IMR-90 (cell line): ENCODE data around the gene EXOC4. TPM values are rescaled to one million over a fixed set of nuclear protein-coding genes. Genes with fewer than 3 reads are reported as not detected.
A peak's percentile ranks its signal among the peaks of the same experiment; 100 is the strongest.

ENCODE experiments used
- ATAC-seq: fragments of 200-7000 bp; cut with Tn5 transposase; 2 replicates; pipeline ENCODE4 v1.9.1; 2020; ENCODE audit warnings: low read depth, mild to moderate bottlenecking, moderate library complexity
- BruUV-seq: library from RNA; stranded (reverse); fragments of 400-500 nt; replicated peaks from 2 replicates; lab custom pipeline; 2021; lab: Mats Ljungman, UMichigan
- CTCF ChIA-PET: fragments of 300-600 bp; formaldehyde crosslinking; extraction: SDS; loops from one replicate; lab custom pipeline; 2021; ENCODE audit warnings: antibody characterized with exemption; lab: Yijun Ruan, JAX
- POLR2A ChIA-PET: fragments of 300-600 bp; sonication (Branson Sonifier 250); formaldehyde crosslinking; loops from one replicate; lab custom pipeline; 2022; ENCODE audit warnings: antibody characterized with exemption; ENCODE audit not compliant: unreplicated experiment; lab: Charles Lee
- DNase-seq: peaks from one replicate; pipeline ENCODE4 v3.0.0; 2013
- H2AFZ ChIP-seq: replicated peaks from 2 replicates; pipeline ENCODE3; 2013; ENCODE audit warnings: low read length, mild to moderate bottlenecking; ENCODE audit not compliant: poor library complexity
- H2AK5ac ChIP-seq: 2 replicates; pipeline ENCODE4 v1.6.1; 2013; ENCODE audit warnings: low read depth, low read length, inconsistent platforms
- H2AK9ac ChIP-seq: replicated peaks from 2 replicates; pipeline ENCODE3; 2013; ENCODE audit warnings: mild to moderate bottlenecking, low read depth, low read length, moderate library complexity; ENCODE audit not compliant: poor library complexity
- H2BK120ac ChIP-seq: 2 replicates; pipeline ENCODE4 v1.6.1; 2013; ENCODE audit warnings: low read depth, low read length, inconsistent platforms
- H2BK15ac ChIP-seq: 3 replicates; pipeline ENCODE4 v1.6.1; 2013; ENCODE audit warnings: low read depth, low read length, inconsistent platforms
- H2BK20ac ChIP-seq: 2 replicates; pipeline ENCODE4 v1.6.1; 2013; ENCODE audit warnings: low read depth, mild to moderate bottlenecking, inconsistent platforms, low read length, moderate library complexity
- H2BK5ac ChIP-seq: 2 replicates; pipeline ENCODE4 v1.6.1; 2013; ENCODE audit warnings: mild to moderate bottlenecking, low read depth, low read length, inconsistent platforms; ENCODE audit not compliant: poor library complexity, severe bottlenecking
- H3K14ac ChIP-seq: replicated peaks from 2 replicates; pipeline ENCODE4 v1.6.1; 2013; ENCODE audit warnings: low read depth, low read length, inconsistent platforms
- H3K18ac ChIP-seq: 2 replicates; pipeline ENCODE4 v1.6.1; 2013; ENCODE audit warnings: low read depth, low read length, control low read depth
- H3K23ac ChIP-seq: 2 replicates; pipeline ENCODE4 v1.6.1; 2013; ENCODE audit warnings: low read depth, low read length, inconsistent platforms
- H3K27ac ChIP-seq: 2 replicates; pipeline ENCODE4 v1.5.1; 2013; ENCODE audit warnings: mild to moderate bottlenecking, control low read depth, low read length; ENCODE audit not compliant: insufficient read depth
- H3K27me3 ChIP-seq: 2 replicates; pipeline ENCODE4 v1.6.1; 2013; ENCODE audit warnings: low read length; ENCODE audit not compliant: control insufficient read depth, insufficient read depth
- H3K36me3 ChIP-seq: 2 replicates; pipeline ENCODE4 v1.6.1; 2013; ENCODE audit warnings: low read length, mixed read lengths; ENCODE audit not compliant: control insufficient read depth, insufficient read depth
- H3K4ac ChIP-seq: 2 replicates; pipeline ENCODE4 v1.6.1; 2013; ENCODE audit warnings: low read depth, low read length, inconsistent platforms
- H3K4me1 ChIP-seq: 2 replicates; pipeline ENCODE4 v1.6.1; 2013; ENCODE audit warnings: low read length, mixed read lengths; ENCODE audit not compliant: control insufficient read depth, insufficient read depth
- H3K4me2 ChIP-seq: 2 replicates; pipeline ENCODE4 v1.6.1; 2013; ENCODE audit warnings: low read depth, mild to moderate bottlenecking, control low read depth, low read length, moderate library complexity
- H3K4me3 ChIP-seq: 2 replicates; pipeline ENCODE4 v1.5.1; 2013; ENCODE audit warnings: low read depth, mild to moderate bottlenecking, control low read depth, low read length, moderate library complexity; ENCODE audit not compliant: insufficient read depth
- H3K56ac ChIP-seq: 2 replicates; pipeline ENCODE4 v1.6.1; 2013; ENCODE audit warnings: low read length, inconsistent platforms; ENCODE audit not compliant: insufficient read depth; ENCODE audit errors: extremely low read depth
- H3K79me1 ChIP-seq, 2 experiments: 2 replicates each; pipeline ENCODE4 v1.6.1; 2013; ENCODE audit warnings: low read length in 2 of 2, inconsistent platforms in 1 of 2, low read depth in 1 of 2
- H3K9ac ChIP-seq: 2 replicates; pipeline ENCODE4 v1.6.1; 2013; ENCODE audit warnings: low read depth, low read length, control low read depth
- H3K9me1 ChIP-seq: 2 replicates; pipeline ENCODE4 v1.6.1; 2013; ENCODE audit warnings: low read length, inconsistent platforms; ENCODE audit not compliant: insufficient read depth
- H3K9me3 ChIP-seq: 2 replicates; pipeline ENCODE4 v1.6.1; 2013; ENCODE audit warnings: low read length; ENCODE audit not compliant: control insufficient read depth, insufficient read depth
- H4K20me1 ChIP-seq: 2 replicates; pipeline ENCODE4 v1.6.1; 2013; ENCODE audit warnings: low read length, inconsistent platforms; ENCODE audit not compliant: insufficient read depth
- H4K5ac ChIP-seq: 2 replicates; pipeline ENCODE4 v1.6.1; 2013; ENCODE audit warnings: mild to moderate bottlenecking, low read depth, low read length, control low read depth
- H4K8ac ChIP-seq, 2 experiments: 2 replicates each; pipeline ENCODE4 v1.6.1; 2013; ENCODE audit warnings: low read depth in 2 of 2, low read length in 2 of 2, control low read depth in 1 of 2, inconsistent platforms in 1 of 2
- H4K91ac ChIP-seq: 2 replicates; pipeline ENCODE4 v1.6.1; 2013; ENCODE audit warnings: low read depth, low read length, inconsistent platforms; ENCODE audit not compliant: insufficient read depth
- CHD1 ChIP-seq: IDR thresholded peaks from 2 replicates; pipeline ENCODE4 v1.6.1; 2012; ENCODE audit warnings: low read depth, low read length, improper control_type of control experiment
- CTCF ChIP-seq: conservative IDR thresholded peaks from 2 replicates; pipeline ENCODE4 v1.5.1; 2012; ENCODE audit warnings: mild to moderate bottlenecking, low read depth, low read length, improper control_type of control experiment
- ELK1 ChIP-seq: fragments of 150-350 bp; IDR thresholded peaks from 2 replicates; pipeline ENCODE4 v1.6.1; 2016; ENCODE audit warnings: low read depth, mild to moderate bottlenecking, low read length, moderate library complexity, borderline replicate concordance
- MAFK ChIP-seq: IDR thresholded peaks from 2 replicates; pipeline ENCODE4 v1.6.1; 2012; ENCODE audit warnings: low read depth, low read length, improper control_type of control experiment
- POLR2A ChIP-seq: IDR thresholded peaks from 2 replicates; pipeline ENCODE4 v1.6.1; 2012; ENCODE audit warnings: mild to moderate bottlenecking, low read depth, low read length
- RAD21 ChIP-seq: IDR thresholded peaks from 2 replicates; pipeline ENCODE4 v1.6.1; 2012; ENCODE audit warnings: low read length, improper control_type of control experiment
- RCOR1 ChIP-seq: IDR thresholded peaks from 2 replicates; pipeline ENCODE4 v1.6.1; 2012; ENCODE audit warnings: mild to moderate bottlenecking, low read length, improper control_type of control experiment; ENCODE audit not compliant: insufficient replicate concordance
- SMC3 ChIP-seq: fragments of 150-350 bp; IDR thresholded peaks from 2 replicates; pipeline ENCODE4 v1.6.1; 2016; ENCODE audit warnings: low read depth, mild to moderate bottlenecking, antibody characterized with exemption, low read length, moderate library complexity
- USF2 ChIP-seq: fragments of 150-350 bp; IDR thresholded peaks from 2 replicates; pipeline ENCODE4 v1.6.1; 2017; ENCODE audit warnings: mild to moderate bottlenecking, antibody characterized with exemption, low read length, low read depth
- WGBS, 2 experiments: methylation state at CpG; one replicate each; pipeline versions ENCODE4 v1.1.5 to v1.1.7; 2013; ENCODE audit warnings: missing lambda C conversion rate in 2 of 2; ENCODE audit not compliant: insufficient read length in 1 of 2; ENCODE audit errors: extremely low coverage in 2 of 2; 5-methylcytosine and 5-hydroxymethylcytosine counted together
- dilution Hi-C: fragments of 300-500 bp; cut with HindIII; formaldehyde crosslinking; loops from one replicate; pipeline ENCODE4 v1.14.3; 2018; ENCODE audit warnings: low sequenced_read_pairs; ENCODE audit not compliant: unreplicated experiment
- in situ Hi-C: fragments of 300-500 bp; cut with MboI; formaldehyde crosslinking; loops from 3 replicates; pipeline ENCODE4 v1.14.3; 2019; ENCODE audit warnings: low sequenced_read_pairs, inconsistent platforms, mixed read lengths
- intact Hi-C: fragments of 100-400 bp; cut with micrococcal nuclease; formaldehyde crosslinking; loops from 2 replicates; pipeline ENCODE4 v1.10.0; 2022
- polyA plus RNA-seq, 3 experiments: library from polyadenylated mRNA; depleted of rRNA; stranded (reverse); fragments of >200 nt; gene quantifications; 2 replicates each; pipeline ENCODE4 v1.2.3, GENCODE V29; 2012; ENCODE audit warnings: low replicate concordance in 1 of 3
- total RNA-seq: library from RNA; depleted of rRNA; stranded (reverse); fragments of >200 nt; gene quantifications from 2 replicates; pipeline ENCODE4 v1.2.3, GENCODE V29; 2012

The EXOC4 gene
- total and polyA plus RNA-seq, 2 of the 4 experiments (the other 2 are of a cell fraction) = 25.4 to 94.6 TPM

GRCh38 chr7:133850497-133851280 lies 597.8 kb downstream of the EXOC4 start (continued):
- TF ChIP-seq ELK1 = no peak

- Histone ChIP-seq H2BK5ac (peak overlapping the region; percentile 48), H3K9me1 (peaks cover 10% of the 10 kb centered on the region), H2BK20ac (peak overlapping the region; percentile 21), H4K20me1 (no peaks in the 10 kb centered on the region), H3K4me1 (peaks cover 9% of the 10 kb centered on the region), H3K9me3 (no peaks in the 10 kb centered on the region), H3K9ac (no peak overlapping the region), H3K79me1 (0 out of 4 replicates have a peak, but pooled peaks cover 0 to 4% of the 10 kb centered on the region in 2 experiments), H2BK120ac (peak overlapping the region; percentile 35; the same call in 1 of the 2 replicates), H3K18ac (no peak overlapping the region), H3K23ac (no peak overlapping the region), H4K91ac (peak overlapping the region; percentile 47), H3K36me3 (no peaks in the 10 kb centered on the region), H2AFZ (no peak overlapping the region), H2BK15ac (peak overlapping the region; percentile 75; the same call in 1 of the 3 replicates), H3K27me3 (no peaks in the 10 kb centered on the region), H3K4me2 (no peak overlapping the region), H3K14ac (peak overlapping the region; percentile 38; the same call in 1 of the 2 replicates), H3K4ac (peak overlapping the region; percentile 33; the same call in 1 of the 2 replicates), H4K5ac (no peak overlapping the region), H3K27ac (no peak overlapping the region), H4K8ac (0 out of 4 replicates have a peak overlapping the region, but pooled peaks have one; percentile 12 to 40), H3K56ac (no peak overlapping the region), H2AK9ac (peak overlapping the region; percentile 57), H2AK5ac (peak overlapping the region; percentile 66), H3K4me3 (no peak overlapping the region)
- POLR2A ChIA-PET = no interaction called here
- no TSS peak for BruUV-seq
- dilution Hi-C loops = no loop called here
- WGBS, 2 experiments = 88% methylated on average over 1 of the region's 2 CpGs; no CpG with 5 or more reads in 1 of the 2 experiments
- CTCF ChIA-PET = no interaction called here
- no peak for ATAC-seq
- in situ Hi-C loops = no loop called here
- intact Hi-C loops = loop anchor here (5.0 to 10.0 kb wide), 5 partner anchors 109 to 597 kb away; partner anchors contain the start of gene EXOC4
- DNase-seq = no peak
- TF ChIP-seq USF2 (no peak), POLR2A (no peak), RAD21 (no peak), MAFK (no peak), CHD1 (no peak), SMC3 (no peak), CTCF (no peak), ELK1 (no peak), RCOR1 (no peak)
Measured at GRCh38 chr7:133851411-133851810, 598.5 kb downstream of the EXOC4 start.
